ENCODE measurements around the gene ABCC4. TPM values are rescaled to one million over a fixed set of nuclear protein-coding genes. Genes with fewer than 3 reads are reported as not detected.
A peak's percentile ranks its signal among the peaks of the same experiment; 100 is the strongest.

The ABCC4 gene
- total RNA-seq, 1 donor from 2014 or later: 5.4 TPM

DNA sequence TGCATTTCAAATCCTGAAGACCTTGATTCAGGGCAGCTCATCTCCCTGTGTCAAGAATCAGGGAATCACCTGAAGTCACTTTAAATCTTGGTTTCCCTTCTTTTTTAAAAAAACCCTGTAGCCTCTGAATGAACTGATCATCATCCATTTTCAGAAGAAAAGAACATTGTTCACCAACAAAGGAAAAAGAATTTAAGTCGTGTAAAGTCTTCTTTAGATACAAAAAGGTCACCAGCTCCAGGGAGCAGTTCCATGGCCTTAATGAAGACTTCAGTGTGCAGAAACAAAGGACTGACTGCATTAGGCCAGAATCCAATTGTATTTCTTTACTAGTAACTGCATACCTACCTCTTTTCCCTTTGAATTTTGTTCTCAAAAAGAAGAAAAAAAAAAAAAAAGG lies 245.0 kb downstream of the ABCC4 start:
- DNase-seq (ENCODE audit: low read depth in 2 of 2): no peak

GRCh38 chr13:95050800-95051615 lies 250.2 kb downstream of the ABCC4 start:
- DNase-seq (ENCODE audit: low read depth in 2 of 2): no peak

- DNase-seq (ENCODE audit: low read depth in 2 of 2): no peak
These were observed 251.5 kb downstream of the ABCC4 start for GRCh38 chr13:95049772-95050171.

- DNase-seq (ENCODE audit: low read depth in 2 of 2): no peak
These were observed 256.6 kb downstream of the ABCC4 start for GRCh38 chr13:95044452-95045205.

- DNase-seq (ENCODE audit: low read depth in 2 of 2): no peak
These were observed 261.8 kb downstream of the ABCC4 start for GRCh38 chr13:95039415-95039814.

DNA sequence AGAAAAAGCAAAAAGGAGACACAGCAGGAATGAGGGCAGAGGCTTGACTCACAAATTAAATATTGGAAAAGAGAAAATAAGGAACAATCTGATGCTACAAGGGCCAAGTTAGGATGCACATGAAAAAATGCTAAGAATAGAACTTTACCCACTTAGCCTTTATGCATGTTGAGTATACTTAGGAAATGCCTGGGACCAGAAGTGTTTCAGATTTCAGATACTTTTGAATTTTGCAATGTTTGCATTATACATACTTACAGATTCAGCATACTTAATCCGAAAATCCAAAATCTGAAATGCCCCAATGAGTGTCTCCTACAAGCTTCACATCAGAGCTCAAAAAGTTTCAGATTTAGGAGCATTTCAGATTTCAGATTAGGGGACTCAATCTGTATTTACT lies 262.3 kb downstream of the ABCC4 start:
- DNase-seq (ENCODE audit: low read depth in 2 of 2): no peak

GRCh38 chr13:95035311-95036109 lies 265.7 kb downstream of the ABCC4 start:
- DNase-seq (ENCODE audit: low read depth in 2 of 2): no peak

DNA sequence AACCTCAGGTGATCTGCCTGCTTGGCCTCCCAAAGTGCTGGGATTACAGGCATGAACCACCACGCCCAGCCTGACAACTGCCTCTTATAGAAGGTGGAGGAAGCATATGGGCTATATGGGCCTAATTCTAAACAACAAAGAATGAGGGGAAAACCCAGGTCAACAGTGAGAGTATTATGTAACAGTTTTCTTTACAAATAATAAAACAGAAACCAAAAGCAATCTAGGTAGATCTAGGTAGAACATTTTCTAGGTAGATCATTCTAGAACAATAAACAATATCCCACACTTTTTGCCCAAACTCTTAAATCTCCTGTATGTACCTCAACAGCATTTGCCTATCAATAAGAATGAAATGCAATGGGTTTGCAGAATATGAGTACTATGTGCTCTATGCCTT lies 267.4 kb downstream of the ABCC4 start:
- DNase-seq (ENCODE audit: low read depth in 2 of 2): no peak

DNA sequence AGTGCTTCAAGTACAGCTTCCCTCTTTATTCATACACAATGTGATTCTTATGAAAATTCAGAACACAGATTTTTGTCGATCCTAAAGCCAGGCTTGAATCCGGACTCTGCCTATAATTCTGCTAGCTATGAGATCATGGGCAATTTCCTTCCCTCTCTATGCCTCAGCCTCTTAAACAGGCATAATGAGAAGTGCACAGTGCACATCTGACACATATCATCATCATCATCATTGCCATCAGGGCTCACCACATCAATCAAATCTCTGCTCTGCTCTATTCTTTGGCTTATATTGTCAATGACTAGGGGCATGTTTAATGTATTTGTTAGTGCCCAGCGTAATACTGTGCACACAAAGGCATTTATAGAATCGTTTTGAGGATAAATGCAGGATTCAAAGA lies 269.1 kb downstream of the ABCC4 start:
- DNase-seq (ENCODE audit: low read depth in 2 of 2): no peak

DNA sequence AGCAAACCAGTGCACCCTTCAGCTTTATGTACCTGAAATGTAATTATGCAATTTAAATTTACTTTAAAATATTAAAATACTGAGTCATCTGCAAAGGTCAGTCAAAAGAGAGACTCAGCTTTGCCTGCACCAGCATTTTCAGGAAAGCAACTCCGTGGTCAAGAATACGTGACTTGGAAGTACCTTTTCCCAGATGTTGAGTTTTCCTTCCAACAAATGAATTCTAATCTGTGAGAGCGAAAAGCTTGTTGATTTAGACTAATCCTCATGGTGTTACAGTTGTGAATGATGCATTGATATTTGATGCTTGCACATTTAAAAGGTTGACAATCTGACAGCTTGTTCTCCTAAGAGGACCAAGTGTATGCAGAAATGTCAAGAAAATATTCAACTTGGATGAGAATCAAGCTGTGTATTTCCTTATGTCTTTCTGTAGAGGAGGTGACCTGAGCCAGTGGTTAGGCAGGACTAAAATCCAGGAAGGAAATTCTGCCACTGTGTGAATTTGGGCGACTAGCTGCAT lies 270.4 kb downstream of the ABCC4 start:
- DNase-seq (ENCODE audit: low read depth in 2 of 2): no peak

- no peak for DNase-seq (ENCODE audit: low read depth in 2 of 2)
These were observed 273.6 kb downstream of the ABCC4 start for GRCh38 chr13:95027638-95028037.

DNA sequence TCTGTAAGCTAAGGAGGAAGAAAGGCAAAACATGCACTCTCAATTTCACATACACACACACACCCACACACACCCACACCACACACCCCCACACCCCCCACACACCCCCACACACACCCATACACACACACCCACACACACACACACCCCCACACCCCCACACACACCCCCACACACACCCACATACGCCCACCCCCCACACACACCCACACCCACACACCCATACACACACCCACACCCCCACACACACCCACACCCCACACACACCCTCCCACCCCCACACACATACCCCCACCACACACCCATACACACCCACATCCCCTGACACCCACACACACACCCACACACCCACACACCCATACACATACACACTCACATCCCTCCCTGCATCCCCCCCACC lies 276.1 kb downstream of the ABCC4 start:
- no peak for DNase-seq (ENCODE audit: low read depth in 2 of 2)

- DNase-seq (ENCODE audit: low read depth in 2 of 2): peak in 1 of 2 donors; percentile 30
These were observed 277.8 kb downstream of the ABCC4 start for GRCh38 chr13:95023405-95023804.

- no peak for DNase-seq (ENCODE audit: low read depth in 2 of 2)
These were observed 280.8 kb downstream of the ABCC4 start for GRCh38 chr13:95020298-95020987.

GRCh38 chr13:95019886-95020285 lies 281.4 kb downstream of the ABCC4 start:
- no peak for DNase-seq (ENCODE audit: low read depth in 2 of 2)

GRCh38 chr13:95007322-95007721 lies 293.9 kb downstream of the ABCC4 start:
- DNase-seq (ENCODE audit: low read depth in 2 of 2): no peak

GRCh38 chr13:95005300-95005699 lies 296.0 kb downstream of the ABCC4 start:
- no peak for DNase-seq (ENCODE audit: low read depth in 2 of 2)

- peak in 1 of 2 donors; percentile 23 for DNase-seq (ENCODE audit: low read depth in 2 of 2)
These were observed 298.0 kb downstream of the ABCC4 start for GRCh38 chr13:95003019-95003813.

DNA sequence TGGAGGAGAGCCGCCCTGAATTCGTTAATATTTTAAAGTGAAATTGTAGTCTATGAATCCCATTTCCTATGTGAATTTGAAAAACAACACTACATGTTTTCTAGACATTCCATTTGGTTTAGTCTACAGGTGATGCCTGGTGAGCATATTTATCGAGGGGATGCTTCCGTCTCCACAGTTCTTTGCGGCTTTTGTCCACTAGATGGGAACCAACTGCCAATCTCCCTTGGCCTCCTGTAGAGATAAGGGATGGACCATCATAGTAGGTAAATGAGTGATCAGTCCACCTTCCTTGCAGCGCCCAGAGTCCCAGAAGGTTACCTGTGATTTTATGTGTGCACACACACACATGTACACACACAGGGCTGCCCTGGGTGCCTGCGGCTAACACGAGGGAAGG lies 299.1 kb downstream of the ABCC4 start:
- DNase-seq (ENCODE audit: low read depth in 2 of 2): peak in 1 of 2 donors; percentile 6

GRCh38 chr13:94999871-95000270 lies 301.4 kb downstream of the ABCC4 start:
- peak in 1 of 2 donors; percentile 81 for DNase-seq (ENCODE audit: low read depth in 2 of 2)
